Measurements from ENCODE around the gene RASIP1. TPM values are rescaled to one million over a fixed set of nuclear protein-coding genes. Genes with fewer than 3 reads are reported as not detected.
"Not testable (repeated sequence)": the region's sequence is repeated elsewhere in the genome, so short reads cannot be mapped to it uniquely, and the experiment has no call there.

The RASIP1 gene
- total RNA-seq, 1 donor from 2014 or later: 23.5 TPM

- H3K4me3 ChIP-seq (ENCODE audit: low read length in 3 of 3): no peak overlapping the region
- peak overlapping the region in 2 of 3 donors; percentile 33 to 62 for H3K9ac ChIP-seq (ENCODE audit: low read depth in 1 of 3, low read length in 3 of 3)
- H3K9me3 ChIP-seq (ENCODE audit: control insufficient read depth in 3 of 3, low read length in 3 of 3): no peaks in the 10 kb centered on the region
- H3K4me1 ChIP-seq (ENCODE audit: control insufficient read depth in 3 of 3, insufficient read depth in 3 of 3, low read length in 3 of 3): peaks cover 20 to 27% (median 21%) of the 10 kb centered on the region in 3 donors
- peak overlapping the region; percentile 85 for H3K27ac ChIP-seq (ENCODE audit: low read depth, low read length)
- H3K36me3 ChIP-seq (ENCODE audit: control insufficient read depth in 3 of 3, insufficient read depth in 3 of 3, low read length in 3 of 3): no peaks in the 10 kb centered on the region
- H3K27me3 ChIP-seq (ENCODE audit: control insufficient read depth in 3 of 3, insufficient read depth in 3 of 3, low read length in 3 of 3): no peaks in the 10 kb centered on the region
Observed at GRCh38 chr19:48770734-48771472, 30.5 kb upstream of the RASIP1 start.

DNA sequence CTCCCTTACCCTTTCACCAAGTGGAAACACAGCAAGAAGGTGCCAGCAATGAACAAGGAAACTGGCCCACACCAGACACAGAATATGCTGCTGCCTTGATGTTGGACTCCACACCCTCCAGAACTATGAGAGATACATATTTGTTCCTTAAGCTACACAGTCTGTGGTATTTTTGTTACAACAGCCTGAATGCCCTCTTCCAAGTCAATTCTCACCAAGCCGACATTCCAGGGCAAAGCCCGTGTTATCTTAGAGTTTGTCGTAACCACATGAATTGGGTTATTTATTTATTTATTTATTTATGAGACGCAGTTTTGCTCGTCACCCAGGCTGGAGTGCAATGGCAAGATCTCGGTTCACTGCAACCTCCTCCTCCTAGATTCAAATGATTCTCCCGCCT is 29.9 kb upstream of the RASIP1 start:
- Histone ChIP-seq H3K27me3 (ENCODE audit: control insufficient read depth in 3 of 3, insufficient read depth in 3 of 3, low read length in 3 of 3) (no peaks in the 10 kb centered on the region), H3K4me3 (ENCODE audit: low read length in 3 of 3) (no peak overlapping the region), H3K4me1 (ENCODE audit: control insufficient read depth in 3 of 3, insufficient read depth in 3 of 3, low read length in 3 of 3) (peaks cover 20 to 27% (median 21%) of the 10 kb centered on the region in 3 donors), H3K9ac (ENCODE audit: low read depth in 1 of 3, low read length in 3 of 3) (no peak overlapping the region), H3K9me3 (ENCODE audit: control insufficient read depth in 3 of 3, low read length in 3 of 3) (no peaks in the 10 kb centered on the region), H3K36me3 (ENCODE audit: control insufficient read depth in 3 of 3, insufficient read depth in 3 of 3, low read length in 3 of 3) (no peaks in the 10 kb centered on the region), H3K27ac (ENCODE audit: low read depth, low read length) (peak overlapping the region; percentile 85)

GRCh38 chr19:48768994-48769713 is 28.7 kb upstream of the RASIP1 start:
- H3K27ac ChIP-seq (ENCODE audit: low read depth, low read length): peak overlapping the region; percentile 85

GRCh38 chr19:48768171-48768753 is 27.9 kb upstream of the RASIP1 start:
- Histone ChIP-seq H3K9ac (ENCODE audit: low read depth in 1 of 3, low read length in 3 of 3) (peak overlapping the region in 1 of 3 donors; percentile 50), H3K27ac (ENCODE audit: low read depth, low read length) (peak overlapping the region; percentile 85), H3K4me1 (ENCODE audit: control insufficient read depth in 3 of 3, insufficient read depth in 3 of 3, low read length in 3 of 3) (peaks cover 19 to 27% (median 21%) of the 10 kb centered on the region in 3 donors)
- not testable (repeated sequence) for H3K36me3 ChIP-seq (ENCODE audit: control insufficient read depth in 3 of 3, insufficient read depth in 3 of 3, low read length in 3 of 3); H3K27me3 ChIP-seq (ENCODE audit: control insufficient read depth in 3 of 3, insufficient read depth in 3 of 3, low read length in 3 of 3); H3K4me3 ChIP-seq (ENCODE audit: low read length in 3 of 3); H3K9me3 ChIP-seq (ENCODE audit: control insufficient read depth in 3 of 3, low read length in 3 of 3)

More at GRCh38 chr19:48768994-48769713, 28.7 kb upstream of the RASIP1 start:
- no peak overlapping the region for H3K4me3 ChIP-seq (ENCODE audit: low read length in 3 of 3)
- H3K4me1 ChIP-seq (ENCODE audit: control insufficient read depth in 3 of 3, insufficient read depth in 3 of 3, low read length in 3 of 3): peaks cover 20 to 27% (median 21%) of the 10 kb centered on the region in 3 donors
- no peaks in the 10 kb centered on the region for H3K9me3 ChIP-seq (ENCODE audit: control insufficient read depth in 3 of 3, low read length in 3 of 3)
- H3K36me3 ChIP-seq (ENCODE audit: control insufficient read depth in 3 of 3, insufficient read depth in 3 of 3, low read length in 3 of 3): no peaks in the 10 kb centered on the region
- H3K27me3 ChIP-seq (ENCODE audit: control insufficient read depth in 3 of 3, insufficient read depth in 3 of 3, low read length in 3 of 3): no peaks in the 10 kb centered on the region
- H3K9ac ChIP-seq (ENCODE audit: low read depth in 1 of 3, low read length in 3 of 3): peak overlapping the region in 2 of 3 donors; percentile 5 to 54

GRCh38 chr19:48765816-48766215 is 25.4 kb upstream of the RASIP1 start:
- H3K27ac ChIP-seq (ENCODE audit: low read depth, low read length): not testable (repeated sequence)

DNA sequence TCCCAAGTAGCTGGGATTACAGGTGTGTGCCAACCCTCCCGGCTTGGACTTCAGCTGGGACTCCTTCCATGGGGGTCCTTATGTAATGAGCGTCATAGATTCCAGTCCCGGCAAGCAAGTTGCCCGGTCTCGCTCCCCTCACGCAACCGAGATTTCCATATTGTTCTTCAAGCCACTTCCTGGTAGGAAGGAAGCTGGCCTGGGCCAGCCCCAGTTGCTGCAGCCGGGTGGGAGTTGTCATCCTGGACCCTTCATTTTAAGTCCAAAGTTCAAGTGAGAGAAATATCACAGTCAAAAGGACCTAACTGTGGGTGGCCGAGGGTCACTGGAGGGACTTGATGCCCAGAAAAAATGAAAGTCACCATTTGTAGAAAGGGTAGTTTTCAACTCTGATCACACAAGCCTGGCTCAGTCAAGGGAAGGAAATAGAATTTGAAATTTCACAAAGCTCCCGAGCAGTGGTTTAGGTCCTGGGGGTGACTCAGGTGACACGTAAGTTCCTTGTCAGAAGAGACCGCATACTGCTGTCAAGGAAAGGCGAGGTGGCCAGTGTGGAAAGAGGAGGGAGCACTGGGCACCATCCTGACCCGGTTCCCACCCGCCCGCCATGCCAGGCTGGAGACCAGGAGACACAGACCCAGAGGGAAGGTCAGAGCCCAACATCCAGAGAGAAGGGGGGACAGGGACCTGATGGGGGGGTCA is 20.2 kb upstream of the RASIP1 start:
- Histone ChIP-seq H3K27me3 (ENCODE audit: control insufficient read depth in 3 of 3, insufficient read depth in 3 of 3, low read length in 3 of 3) (no peaks in the 10 kb centered on the region), H3K36me3 (ENCODE audit: control insufficient read depth in 3 of 3, insufficient read depth in 3 of 3, low read length in 3 of 3) (no peaks in the 10 kb centered on the region), H3K4me3 (ENCODE audit: low read length in 3 of 3) (no peak overlapping the region), H3K27ac (ENCODE audit: low read depth, low read length) (peak overlapping the region; percentile 51), H3K4me1 (ENCODE audit: control insufficient read depth in 3 of 3, insufficient read depth in 3 of 3, low read length in 3 of 3) (peaks cover 6 to 19% (median 6%) of the 10 kb centered on the region in 3 donors), H3K9ac (ENCODE audit: low read depth in 1 of 3, low read length in 3 of 3) (no peak overlapping the region), H3K9me3 (ENCODE audit: control insufficient read depth in 3 of 3, low read length in 3 of 3) (no peaks in the 10 kb centered on the region)

More at GRCh38 chr19:48765816-48766215, 25.4 kb upstream of the RASIP1 start:
- peaks cover 11 to 16% (median 14%) of the 10 kb centered on the region in 3 donors for H3K4me1 ChIP-seq (ENCODE audit: control insufficient read depth in 3 of 3, insufficient read depth in 3 of 3, low read length in 3 of 3)
- H3K9me3 ChIP-seq (ENCODE audit: control insufficient read depth in 3 of 3, low read length in 3 of 3); H3K36me3 ChIP-seq (ENCODE audit: control insufficient read depth in 3 of 3, insufficient read depth in 3 of 3, low read length in 3 of 3); H3K27me3 ChIP-seq (ENCODE audit: control insufficient read depth in 3 of 3, insufficient read depth in 3 of 3, low read length in 3 of 3); H3K9ac ChIP-seq (ENCODE audit: low read depth in 1 of 3, low read length in 3 of 3); H3K4me3 ChIP-seq (ENCODE audit: low read length in 3 of 3): not testable (repeated sequence)

DNA sequence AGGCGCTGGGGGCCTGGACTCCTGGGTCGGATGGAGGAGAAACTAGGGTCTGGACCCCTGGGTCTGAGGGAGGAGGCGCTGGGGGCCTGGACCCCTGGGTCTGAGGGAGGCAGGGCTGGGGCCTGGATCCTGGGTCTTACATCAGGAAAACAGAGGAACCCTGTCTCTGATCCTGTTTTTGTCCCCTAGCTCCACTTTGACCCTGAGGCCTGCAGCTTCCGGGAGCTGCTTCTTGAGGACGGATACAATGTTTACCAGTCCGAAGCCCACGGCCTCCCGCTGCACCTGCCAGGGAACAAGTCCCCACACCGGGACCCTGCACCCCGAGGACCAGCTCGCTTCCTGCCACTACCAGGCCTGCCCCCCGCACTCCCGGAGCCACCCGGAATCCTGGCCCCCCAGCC is 17.3 kb upstream of the RASIP1 start:
- peaks cover 15 to 34% (median 18%) of the 10 kb centered on the region in 3 donors for H3K4me1 ChIP-seq (ENCODE audit: control insufficient read depth in 3 of 3, insufficient read depth in 3 of 3, low read length in 3 of 3)
- H3K27ac ChIP-seq (ENCODE audit: low read depth, low read length): no peak overlapping the region
- no peaks in the 10 kb centered on the region for H3K9me3 ChIP-seq (ENCODE audit: control insufficient read depth in 3 of 3, low read length in 3 of 3)
- no peak overlapping the region for H3K4me3 ChIP-seq (ENCODE audit: low read length in 3 of 3)
- peaks cover 0 to 5% (median 0%) of the 10 kb centered on the region in 3 donors for H3K27me3 ChIP-seq (ENCODE audit: control insufficient read depth in 3 of 3, insufficient read depth in 3 of 3, low read length in 3 of 3)
- no peak overlapping the region for H3K9ac ChIP-seq (ENCODE audit: low read depth in 1 of 3, low read length in 3 of 3)
- H3K36me3 ChIP-seq (ENCODE audit: control insufficient read depth in 3 of 3, insufficient read depth in 3 of 3, low read length in 3 of 3): no peaks in the 10 kb centered on the region

- H3K27me3 ChIP-seq (ENCODE audit: control insufficient read depth in 3 of 3, insufficient read depth in 3 of 3, low read length in 3 of 3): peaks cover 0 to 6% (median 0%) of the 10 kb centered on the region in 3 donors
- H3K9me3 ChIP-seq (ENCODE audit: control insufficient read depth in 3 of 3, low read length in 3 of 3): no peaks in the 10 kb centered on the region
- peaks cover 15 to 34% (median 24%) of the 10 kb centered on the region in 3 donors for H3K4me1 ChIP-seq (ENCODE audit: control insufficient read depth in 3 of 3, insufficient read depth in 3 of 3, low read length in 3 of 3)
- no peak overlapping the region for H3K27ac ChIP-seq (ENCODE audit: low read depth, low read length)
- peak overlapping the region in 2 of 3 donors; percentile 10 to 50 for H3K9ac ChIP-seq (ENCODE audit: low read depth in 1 of 3, low read length in 3 of 3)
- no peaks in the 10 kb centered on the region for H3K36me3 ChIP-seq (ENCODE audit: control insufficient read depth in 3 of 3, insufficient read depth in 3 of 3, low read length in 3 of 3)
- H3K4me3 ChIP-seq (ENCODE audit: low read length in 3 of 3): no peak overlapping the region
Observed at GRCh38 chr19:48757089-48757675, 16.8 kb upstream of the RASIP1 start.

- no peak overlapping the region for H3K27ac ChIP-seq (ENCODE audit: low read depth, low read length)
- H3K4me1 ChIP-seq (ENCODE audit: control insufficient read depth in 3 of 3, insufficient read depth in 3 of 3, low read length in 3 of 3): peaks cover 20 to 34% (median 26%) of the 10 kb centered on the region in 3 donors
- H3K9ac ChIP-seq (ENCODE audit: low read depth in 1 of 3, low read length in 3 of 3): peak overlapping the region in 2 of 3 donors; percentile 10 to 50
- H3K4me3 ChIP-seq (ENCODE audit: low read length in 3 of 3): no peak overlapping the region
- H3K9me3 ChIP-seq (ENCODE audit: control insufficient read depth in 3 of 3, low read length in 3 of 3): no peaks in the 10 kb centered on the region
- H3K36me3 ChIP-seq (ENCODE audit: control insufficient read depth in 3 of 3, insufficient read depth in 3 of 3, low read length in 3 of 3): no peaks in the 10 kb centered on the region
- H3K27me3 ChIP-seq (ENCODE audit: control insufficient read depth in 3 of 3, insufficient read depth in 3 of 3, low read length in 3 of 3): peaks cover 0 to 10% (median 0%) of the 10 kb centered on the region in 3 donors
Observed at GRCh38 chr19:48756686-48757085, 16.3 kb upstream of the RASIP1 start.
